Osteoblast (primary cell): ENCODE data around the gene FAM167B. TPM values are rescaled to one million over a fixed set of nuclear protein-coding genes. Genes with fewer than 3 reads are reported as not detected.
A peak's percentile ranks its signal among the peaks of the same experiment; 100 is the strongest.

Source experiments
- DNase-seq: peaks from one replicate; pipeline ENCODE4 v3.0.0; 2011; ENCODE audit warnings: low spot score, mixed read lengths; ENCODE audit not compliant: insufficient read length; ENCODE audit errors: missing footprints
- H2AFZ ChIP-seq: 2 replicates; pipeline ENCODE4 v1.6.0; 2011; ENCODE audit warnings: mild to moderate bottlenecking, low read length
- H3K27ac ChIP-seq: 2 replicates; pipeline ENCODE4 v1.5.1; 2011; ENCODE audit warnings: mild to moderate bottlenecking, low read depth, low read length, moderate library complexity
- H3K27me3 ChIP-seq: 2 replicates; pipeline ENCODE4 v1.6.0; 2012; ENCODE audit warnings: mild to moderate bottlenecking, control low read depth, inconsistent platforms, low read length, moderate library complexity; ENCODE audit not compliant: insufficient read depth
- H3K36me3 ChIP-seq: 2 replicates; pipeline ENCODE4 v1.5.1; 2011; ENCODE audit warnings: mild to moderate bottlenecking, low read length, control low read depth, moderate library complexity; ENCODE audit not compliant: insufficient read depth
- H3K4me1 ChIP-seq: 2 replicates; pipeline ENCODE4 v1.5.1; 2011; ENCODE audit warnings: mild to moderate bottlenecking, low read length, control low read depth, moderate library complexity; ENCODE audit not compliant: insufficient read depth
- H3K4me2 ChIP-seq: 2 replicates; pipeline ENCODE4 v1.6.0; 2011; ENCODE audit warnings: mild to moderate bottlenecking, low read length; ENCODE audit not compliant: insufficient read depth
- H3K4me3 ChIP-seq: fragments of 200-600 bp; sonication (generic); 3 replicates; pipeline ENCODE4 v1.5.1; 2012; ENCODE audit warnings: mild to moderate bottlenecking, low read length, inconsistent platforms; ENCODE audit not compliant: insufficient read depth
- H3K79me2 ChIP-seq: 2 replicates; pipeline ENCODE4 v1.6.0; 2012; ENCODE audit warnings: mild to moderate bottlenecking, low read length, control low read depth, inconsistent platforms; ENCODE audit not compliant: insufficient read depth
- H3K9me3 ChIP-seq: 2 replicates; pipeline ENCODE4 v1.5.1; 2011; ENCODE audit warnings: low read depth, low read length, control low read depth
- H4K20me1 ChIP-seq: 2 replicates; pipeline ENCODE4 v1.6.0; 2012; ENCODE audit warnings: mild to moderate bottlenecking, low read length, control low read depth; ENCODE audit not compliant: insufficient read depth
- total RNA-seq: library from RNA; depleted of rRNA; stranded (reverse); fragments of >200 nt; gene quantifications from 2 replicates; pipeline ENCODE4 v1.2.3, GENCODE V29; 2012
- TF ChIP-seq, protein P1 (sequence below): IDR thresholded peaks from 2 replicates; pipeline ENCODE4 v1.5.1; 2011; ENCODE audit warnings: mild to moderate bottlenecking, low read depth, low read length, moderate library complexity; ENCODE audit errors: extremely low read depth

The FAM167B gene
- total RNA-seq, 1 donor, result 2.5 TPM

- Histone ChIP-seq H3K79me2 (no peaks in the 10 kb centered on the region), H3K9me3 (no peaks in the 10 kb centered on the region), H3K4me2 (no peak overlapping the region), H3K27ac (no peak overlapping the region), H3K4me1 (no peaks in the 10 kb centered on the region), H3K4me3 (no peak overlapping the region), H3K27me3 (peaks cover 47% of the 10 kb centered on the region), H3K36me3 (no peaks in the 10 kb centered on the region), H4K20me1 (no peaks in the 10 kb centered on the region), H2AFZ (no peak overlapping the region)
- peak; percentile 60 for DNase-seq
- TF ChIP-seq, protein P1, sequence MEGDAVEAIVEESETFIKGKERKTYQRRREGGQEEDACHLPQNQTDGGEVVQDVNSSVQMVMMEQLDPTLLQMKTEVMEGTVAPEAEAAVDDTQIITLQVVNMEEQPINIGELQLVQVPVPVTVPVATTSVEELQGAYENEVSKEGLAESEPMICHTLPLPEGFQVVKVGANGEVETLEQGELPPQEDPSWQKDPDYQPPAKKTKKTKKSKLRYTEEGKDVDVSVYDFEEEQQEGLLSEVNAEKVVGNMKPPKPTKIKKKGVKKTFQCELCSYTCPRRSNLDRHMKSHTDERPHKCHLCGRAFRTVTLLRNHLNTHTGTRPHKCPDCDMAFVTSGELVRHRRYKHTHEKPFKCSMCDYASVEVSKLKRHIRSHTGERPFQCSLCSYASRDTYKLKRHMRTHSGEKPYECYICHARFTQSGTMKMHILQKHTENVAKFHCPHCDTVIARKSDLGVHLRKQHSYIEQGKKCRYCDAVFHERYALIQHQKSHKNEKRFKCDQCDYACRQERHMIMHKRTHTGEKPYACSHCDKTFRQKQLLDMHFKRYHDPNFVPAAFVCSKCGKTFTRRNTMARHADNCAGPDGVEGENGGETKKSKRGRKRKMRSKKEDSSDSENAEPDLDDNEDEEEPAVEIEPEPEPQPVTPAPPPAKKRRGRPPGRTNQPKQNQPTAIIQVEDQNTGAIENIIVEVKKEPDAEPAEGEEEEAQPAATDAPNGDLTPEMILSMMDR, result no peak
Measured at GRCh38 chr1:32273391-32274208, 26.6 kb downstream of the FAM167B start.

- H3K27ac ChIP-seq, result no peak overlapping the region
- TF ChIP-seq, protein P1, result no peak
- no peaks in the 10 kb centered on the region for H3K9me3 ChIP-seq
- no peaks in the 10 kb centered on the region for H4K20me1 ChIP-seq
- peaks cover 50% of the 10 kb centered on the region for H3K27me3 ChIP-seq
- no peak overlapping the region for H2AFZ ChIP-seq
- H3K4me1 ChIP-seq, result no peaks in the 10 kb centered on the region
- no peaks in the 10 kb centered on the region for H3K79me2 ChIP-seq
- H3K4me3 ChIP-seq, result no peak overlapping the region
- no peaks in the 10 kb centered on the region for H3K36me3 ChIP-seq
- peak; percentile 44 for DNase-seq
- no peak overlapping the region for H3K4me2 ChIP-seq
Measured at GRCh38 chr1:32274646-32275340, 27.8 kb downstream of the FAM167B start.

GRCh38 chr1:32275424-32275823 lies 28.4 kb downstream of the FAM167B start:
- DNase-seq, result peak; percentile 77
- Histone ChIP-seq H3K27ac (no peak overlapping the region), H3K9me3 (no peaks in the 10 kb centered on the region), H3K27me3 (peaks cover 50% of the 10 kb centered on the region), H4K20me1 (no peaks in the 10 kb centered on the region), H3K4me3 (no peak overlapping the region), H3K4me1 (no peaks in the 10 kb centered on the region), H3K4me2 (peak overlapping the region; percentile 28), H3K36me3 (no peaks in the 10 kb centered on the region), H2AFZ (peak overlapping the region; percentile 65), H3K79me2 (no peaks in the 10 kb centered on the region)
- TF ChIP-seq, protein P1, result no peak
